ENCODE measurements around the gene TPCN2. TPM values are rescaled to one million over a fixed set of nuclear protein-coding genes. Genes with fewer than 3 reads are reported as not detected.

TPCN2 gene
- total and polyA plus RNA-seq, 2 of the 8 experiments (the other 6 are each of a cell fraction or from before 2014, with no cell fraction given): 9.7 to 18.6 TPM

DNA sequence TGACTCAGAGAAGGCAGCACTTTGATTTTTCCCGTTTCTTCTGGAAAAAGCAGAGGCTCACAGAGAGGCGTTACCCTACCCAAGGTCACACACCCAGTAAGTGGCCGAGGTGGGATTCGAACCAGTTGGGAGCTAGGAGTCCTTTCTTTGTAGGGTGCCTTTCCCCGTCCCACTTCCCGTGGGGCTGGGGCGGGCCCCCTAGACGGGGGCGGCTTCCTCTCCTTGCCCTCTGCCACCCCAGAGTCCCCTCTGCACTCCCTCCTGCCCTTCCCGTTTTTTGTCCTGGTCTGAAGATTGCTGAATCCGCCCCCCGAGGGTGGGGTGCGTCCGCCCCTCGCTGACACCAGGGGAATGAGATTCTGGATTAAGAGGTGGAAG, 747 bp downstream of the TPCN2 start:
- peak overlapping the region; percentile 76 to 79 for H3K4me2 ChIP-seq (ENCODE audit: insufficient read depth in 1 of 2, low read depth in 2 of 2, low read length in 2 of 2)
- peaks cover 0 to 13% (median 2%) of the 10 kb centered on the region in 4 experiments; a peak in 4 of 7 replicates for H3K4me1 ChIP-seq (replicated peaks in 1 of 4; ENCODE audit: control insufficient read depth in 3 of 4, insufficient read depth in 4 of 4, low read length in 3 of 4)
- peak overlapping the region; percentile 26 for H4K91ac ChIP-seq (replicated peaks; ENCODE audit: insufficient read length, low read length)
- H3K79me2 ChIP-seq (ENCODE audit: control insufficient read depth in 1 of 2, insufficient read depth in 2 of 2, low read length in 2 of 2): peaks cover 7 to 46% of the 10 kb centered on the region in 2 experiments; a peak in 3 of 4 replicates
- 0 out of 2 replicates have a peak overlapping the region, but pooled peaks have one; percentile 8 for H2AK5ac ChIP-seq (ENCODE audit: low read depth, low read length)
- ChIA-PET CTCF (ENCODE audit: partially characterized antibody) (interaction anchor here (0.9 kb wide), 1 partner anchor 1580 kb away, joined by 3 read pairs; no protein-coding TSS in a partner anchor), POLR2A (ENCODE audit: partially characterized antibody) (interaction anchor here (1.3 to 2.2 kb wide), 5 partner anchors 9 to 49 kb away, joined by 3 to 6 read pairs (median 6); partner anchors contain the start of gene MRGPRF)
- H3K9me3 ChIP-seq (ENCODE audit: insufficient read depth in 2 of 2, low read depth in 1 of 2, low read length in 1 of 2): no peaks in the 10 kb centered on the region
- no peaks in the 10 kb centered on the region for H3K27me3 ChIP-seq (replicated peaks in 1 of 4; ENCODE audit: control insufficient read depth in 3 of 4, extremely low read depth in 1 of 4, insufficient read depth in 3 of 4, low read length in 3 of 4)
- H3K23ac ChIP-seq (ENCODE audit: insufficient read length): no peak overlapping the region
- no peak overlapping the region; the same call in 1 of the 2 replicates for H2BK15ac ChIP-seq (ENCODE audit: low read length)
- no peak overlapping the region; the same call in 1 of the 2 replicates for H4K8ac ChIP-seq (ENCODE audit: extremely low read depth, insufficient read depth, low read length)
- H3K56ac ChIP-seq (replicated peaks; ENCODE audit: insufficient read length, low read depth, low read length): no peak overlapping the region
- no peak overlapping the region for H3K14ac ChIP-seq (ENCODE audit: insufficient read length)
- DNase-seq (ENCODE audit: low read depth in 1 of 2, low spot score in 2 of 2) (no peak), FAIRE-seq (no peak)
- H3K4ac ChIP-seq (replicated peaks; ENCODE audit: insufficient read length, low read depth, low read length): no peak overlapping the region
- no peak overlapping the region for H4K5ac ChIP-seq (ENCODE audit: insufficient read length, low read depth, low read length)
- H4K20me1 ChIP-seq (replicated peaks in 1 of 2; ENCODE audit: control insufficient read depth in 1 of 2, insufficient read depth in 2 of 2, low read length in 2 of 2): peaks cover 6 to 14% of the 10 kb centered on the region in 2 experiments
- peak overlapping the region; percentile 41; the same call in 1 of the 2 replicates for H3K27ac ChIP-seq (ENCODE audit: low read depth, low read length)
- H2BK12ac ChIP-seq (ENCODE audit: low read depth, low read length): no peak overlapping the region
- no peak overlapping the region for H2AFZ ChIP-seq (ENCODE audit: low read length)
- H2BK20ac ChIP-seq (ENCODE audit: low read length): no peak overlapping the region
- peak overlapping the region; percentile 67 to 89 (median 77) for H3K4me3 ChIP-seq (ENCODE audit: extremely low read depth in 1 of 4, insufficient read depth in 2 of 4, low read depth in 3 of 4, low read length in 4 of 4)
- H2BK120ac ChIP-seq (replicated peaks; ENCODE audit: low read depth, low read length): no peak overlapping the region
- peaks cover 0 to 5% (median 1%) of the 10 kb centered on the region in 4 experiments; a peak in 4 of 8 replicates for H3K36me3 ChIP-seq (ENCODE audit: control insufficient read depth in 2 of 4, insufficient read depth in 4 of 4, low read length in 3 of 4)
- H3K23me2 ChIP-seq (ENCODE audit: low read depth, low read length): no peaks in the 10 kb centered on the region; the same call in 1 of the 2 replicates
- peaks cover 12% of the 10 kb centered on the region for H3K79me1 ChIP-seq (ENCODE audit: low read depth, low read length)
- H2BK5ac ChIP-seq (ENCODE audit: low read depth, low read length): no peak overlapping the region
- 55% methylated on average over 12 of the region's 15 CpGs; no CpG with 5 or more reads in 1 of the 2 experiments for WGBS, 2 experiments (ENCODE audit: extremely low coverage in 1 of 2, insufficient coverage in 1 of 2, insufficient read length in 1 of 2, insufficient replicate concordance in 2 of 2, low coverage in 1 of 2, low lambda C conversion rate in 2 of 2, missing lambda C conversion rate in 1 of 2)
- no peak overlapping the region; the same call in 1 of the 2 replicates for H3K18ac ChIP-seq (ENCODE audit: extremely low read depth, low read length)
- peak overlapping the region in 3 of 4 experiments; percentile 24 to 75 (median 67); a peak in 3 of 7 replicates for H3K9ac ChIP-seq (replicated peaks in 1 of 4; ENCODE audit: extremely low read depth in 1 of 4, low read depth in 3 of 4, low read length in 3 of 4)
- TF ChIP-seq RAD21 (IDR thresholded peaks at IDR 0.05 in 1 of 2, conservative IDR thresholded peaks at IDR 0.05 in 1 of 2; ENCODE audit: low read depth in 2 of 2, low read length in 2 of 2): no peak
- TF ChIP-seq ZNF274 (IDR thresholded peaks at IDR 0.05; ENCODE audit: borderline replicate concordance, extremely low read depth, low read length): no peak
- no peak for TF ChIP-seq RXRA (IDR thresholded peaks at IDR 0.05; ENCODE audit: insufficient read depth, low read depth, low read length)
- TF ChIP-seq, protein P1, sequence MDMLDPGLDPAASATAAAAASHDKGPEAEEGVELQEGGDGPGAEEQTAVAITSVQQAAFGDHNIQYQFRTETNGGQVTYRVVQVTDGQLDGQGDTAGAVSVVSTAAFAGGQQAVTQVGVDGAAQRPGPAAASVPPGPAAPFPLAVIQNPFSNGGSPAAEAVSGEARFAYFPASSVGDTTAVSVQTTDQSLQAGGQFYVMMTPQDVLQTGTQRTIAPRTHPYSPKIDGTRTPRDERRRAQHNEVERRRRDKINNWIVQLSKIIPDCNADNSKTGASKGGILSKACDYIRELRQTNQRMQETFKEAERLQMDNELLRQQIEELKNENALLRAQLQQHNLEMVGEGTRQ (IDR thresholded peaks at IDR 0.05; ENCODE audit: low read length): no peak
- TF ChIP-seq TEAD4 (IDR thresholded peaks at IDR 0.05; ENCODE audit: low read depth, low read length): no peak
- TF ChIP-seq CBX8 (IDR thresholded peaks at IDR 0.05; ENCODE audit: borderline replicate concordance, low read depth, low read length): no peak
- no peak for TF ChIP-seq MAX (IDR thresholded peaks at IDR 0.05)
- no peak for TF ChIP-seq FOSL1 (IDR thresholded peaks at IDR 0.05; ENCODE audit: insufficient read depth, low read depth, low read length)
- TF ChIP-seq SIRT6 (IDR thresholded peaks at IDR 0.05; ENCODE audit: low read length): no peak
- no peak for TF ChIP-seq EGR1 (IDR thresholded peaks at IDR 0.05; ENCODE audit: borderline replicate concordance, low read depth, low read length)
- TF ChIP-seq TBP (IDR thresholded peaks at IDR 0.05; ENCODE audit: low read depth, low read length): no peak
- TF ChIP-seq SUZ12 (IDR thresholded peaks at IDR 0.05; ENCODE audit: low read length): no peak
